SK-N-SH treated with all-trans-retinoic acid at 6 μM for 48 hours (cell line): ENCODE data around the gene RBMS1.

Experiments
- ARNTL ChIP-seq: fragments of 450-650 bp; formaldehyde crosslinking; IDR thresholded peaks from 2 replicates; pipeline ENCODE4 v1.5.0; 2020; ENCODE audit warnings: low read depth, mild to moderate bottlenecking, moderate library complexity, borderline replicate concordance
- CSDC2 ChIP-seq: fragments of 250-450 bp; sonication (Bioruptor Pico); IDR thresholded peaks from 2 replicates; pipeline ENCODE4 v1.5.0; 2020; ENCODE audit warnings: mild to moderate bottlenecking, moderate library complexity
- OSR1 ChIP-seq: fragments of 250-450 bp; sonication (Bioruptor Pico); IDR thresholded peaks from 2 replicates; pipeline ENCODE4 v1.8.0; 2022; ENCODE audit warnings: moderate library complexity, mild to moderate bottlenecking, inconsistent platforms
- POU6F1 ChIP-seq: fragments of 250-450 bp; sonication (Bioruptor Pico); IDR thresholded peaks from 2 replicates; pipeline ENCODE4 v1.8.0; 2021; ENCODE audit warnings: low read depth, mild to moderate bottlenecking, moderate library complexity, borderline replicate concordance
- RARB ChIP-seq: fragments of 250-450 bp; sonication (Bioruptor Pico); IDR thresholded peaks from 2 replicates; pipeline ENCODE4 v1.8.0; 2021; ENCODE audit warnings: mild to moderate bottlenecking, moderate library complexity
- ZFP3 ChIP-seq: fragments of 250-450 bp; sonication (Bioruptor Pico); IDR thresholded peaks from 2 replicates; pipeline ENCODE4 v1.5.0; 2020; ENCODE audit warnings: mild to moderate bottlenecking, moderate library complexity
- ZNF565 ChIP-seq: fragments of 450-650 bp; formaldehyde crosslinking; conservative IDR thresholded peaks from 2 replicates; pipeline ENCODE4 v1.5.0; 2020; ENCODE audit warnings: low read depth, mild to moderate bottlenecking, moderate library complexity
- TF ChIP-seq, protein P1 (sequence below): fragments of 250-450 bp; sonication (Bioruptor Pico); IDR thresholded peaks from 2 replicates; pipeline ENCODE4 v1.8.0; 2020; ENCODE audit warnings: mild to moderate bottlenecking, moderate library complexity, borderline replicate concordance

GRCh38 chr2:160491911-160492371 lies 1.7 kb downstream of the RBMS1 start:
- no peak for TF ChIP-seq ARNTL (CRISPR knock-in tag)
- TF ChIP-seq, protein P1, sequence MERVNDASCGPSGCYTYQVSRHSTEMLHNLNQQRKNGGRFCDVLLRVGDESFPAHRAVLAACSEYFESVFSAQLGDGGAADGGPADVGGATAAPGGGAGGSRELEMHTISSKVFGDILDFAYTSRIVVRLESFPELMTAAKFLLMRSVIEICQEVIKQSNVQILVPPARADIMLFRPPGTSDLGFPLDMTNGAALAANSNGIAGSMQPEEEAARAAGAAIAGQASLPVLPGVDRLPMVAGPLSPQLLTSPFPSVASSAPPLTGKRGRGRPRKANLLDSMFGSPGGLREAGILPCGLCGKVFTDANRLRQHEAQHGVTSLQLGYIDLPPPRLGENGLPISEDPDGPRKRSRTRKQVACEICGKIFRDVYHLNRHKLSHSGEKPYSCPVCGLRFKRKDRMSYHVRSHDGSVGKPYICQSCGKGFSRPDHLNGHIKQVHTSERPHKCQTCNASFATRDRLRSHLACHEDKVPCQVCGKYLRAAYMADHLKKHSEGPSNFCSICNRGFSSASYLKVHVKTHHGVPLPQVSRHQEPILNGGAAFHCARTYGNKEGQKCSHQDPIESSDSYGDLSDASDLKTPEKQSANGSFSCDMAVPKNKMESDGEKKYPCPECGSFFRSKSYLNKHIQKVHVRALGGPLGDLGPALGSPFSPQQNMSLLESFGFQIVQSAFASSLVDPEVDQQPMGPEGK (CRISPR knock-in tag): no peak
- TF ChIP-seq CSDC2: no peak
- no peak for TF ChIP-seq OSR1 (CRISPR knock-in tag)
- TF ChIP-seq RARB (CRISPR knock-in tag): no peak
- no peak for TF ChIP-seq POU6F1
- TF ChIP-seq ZFP3 (CRISPR knock-in tag): no peak
- TF ChIP-seq ZNF565 (CRISPR knock-in tag): no peak
